Measurements from ENCODE around the gene CCDC154. TPM values are rescaled to one million over a fixed set of nuclear protein-coding genes. Genes with fewer than 3 reads are reported as not detected.

The CCDC154 gene
- total RNA-seq, 1 donor from 2014 or later: 4.1 TPM

DNA sequence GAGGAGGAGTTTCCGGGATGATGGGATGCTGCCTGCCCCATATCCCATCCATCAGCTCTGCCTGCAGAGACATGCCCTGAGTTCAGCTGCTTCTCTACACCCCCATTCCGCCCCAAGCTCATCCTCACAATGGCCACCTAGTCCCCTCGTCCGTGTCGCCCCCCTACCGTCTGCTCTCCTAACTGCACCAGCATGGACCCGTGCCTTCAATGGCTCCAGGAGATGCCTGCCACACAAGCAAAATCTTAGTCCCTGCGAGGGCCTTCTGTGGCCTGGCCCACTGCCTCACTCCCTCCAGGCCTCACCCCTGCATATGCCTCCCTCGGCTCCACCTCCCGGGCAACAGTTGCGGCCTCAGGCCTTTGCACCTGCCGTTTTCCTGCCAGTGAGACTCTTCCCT is 47.0 kb upstream of the CCDC154 start:
- Histone ChIP-seq H3K4me3 (no peak overlapping the region), H3K27ac (no peak overlapping the region), H3K36me3 (peaks cover 9% of the 10 kb centered on the region), H3K4me1 (peaks cover 19% of the 10 kb centered on the region), H3K27me3 (no peaks in the 10 kb centered on the region), H3K9me3 (no peaks in the 10 kb centered on the region)
- TF ChIP-seq, protein P1, sequence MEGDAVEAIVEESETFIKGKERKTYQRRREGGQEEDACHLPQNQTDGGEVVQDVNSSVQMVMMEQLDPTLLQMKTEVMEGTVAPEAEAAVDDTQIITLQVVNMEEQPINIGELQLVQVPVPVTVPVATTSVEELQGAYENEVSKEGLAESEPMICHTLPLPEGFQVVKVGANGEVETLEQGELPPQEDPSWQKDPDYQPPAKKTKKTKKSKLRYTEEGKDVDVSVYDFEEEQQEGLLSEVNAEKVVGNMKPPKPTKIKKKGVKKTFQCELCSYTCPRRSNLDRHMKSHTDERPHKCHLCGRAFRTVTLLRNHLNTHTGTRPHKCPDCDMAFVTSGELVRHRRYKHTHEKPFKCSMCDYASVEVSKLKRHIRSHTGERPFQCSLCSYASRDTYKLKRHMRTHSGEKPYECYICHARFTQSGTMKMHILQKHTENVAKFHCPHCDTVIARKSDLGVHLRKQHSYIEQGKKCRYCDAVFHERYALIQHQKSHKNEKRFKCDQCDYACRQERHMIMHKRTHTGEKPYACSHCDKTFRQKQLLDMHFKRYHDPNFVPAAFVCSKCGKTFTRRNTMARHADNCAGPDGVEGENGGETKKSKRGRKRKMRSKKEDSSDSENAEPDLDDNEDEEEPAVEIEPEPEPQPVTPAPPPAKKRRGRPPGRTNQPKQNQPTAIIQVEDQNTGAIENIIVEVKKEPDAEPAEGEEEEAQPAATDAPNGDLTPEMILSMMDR (IDR thresholded peaks at IDR 0.05): no peak
- no peak for ATAC-seq
- intact Hi-C loops (cut with DNase I): loop anchor here (10.0 kb wide), 1 partner anchor 63 kb away; no protein-coding TSS in a partner anchor
- no peak for DNase-seq

DNA sequence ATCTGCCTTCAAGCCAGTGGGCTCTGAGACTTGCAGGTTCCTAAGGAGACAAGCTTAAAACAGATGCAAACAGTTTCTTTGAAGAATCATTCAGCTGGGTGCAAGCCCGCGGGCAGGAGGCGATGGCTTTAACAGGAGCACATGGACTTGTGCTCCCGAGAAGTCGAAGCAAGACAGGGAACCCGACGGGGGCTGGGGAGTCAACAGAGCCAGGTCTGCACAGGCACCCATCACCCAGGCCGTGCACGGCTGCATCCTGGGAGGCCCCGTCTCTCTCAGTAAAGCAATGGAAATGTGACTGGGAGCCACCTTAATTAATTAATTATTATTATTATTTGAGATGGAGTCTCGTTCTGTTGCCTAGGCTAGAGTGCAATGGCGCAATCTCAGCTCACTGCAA is 44.7 kb upstream of the CCDC154 start:
- Histone ChIP-seq H3K4me3 (no peak overlapping the region), H3K4me1 (peaks cover 13% of the 10 kb centered on the region), H3K36me3 (no peaks in the 10 kb centered on the region), H3K27ac (no peak overlapping the region), H3K27me3 (no peaks in the 10 kb centered on the region), H3K9me3 (no peaks in the 10 kb centered on the region)
- intact Hi-C loops (cut with DNase I): no loop called here
- TF ChIP-seq, protein P1 (IDR thresholded peaks at IDR 0.05): no peak
- no peak for DNase-seq
- no peak for ATAC-seq

DNA sequence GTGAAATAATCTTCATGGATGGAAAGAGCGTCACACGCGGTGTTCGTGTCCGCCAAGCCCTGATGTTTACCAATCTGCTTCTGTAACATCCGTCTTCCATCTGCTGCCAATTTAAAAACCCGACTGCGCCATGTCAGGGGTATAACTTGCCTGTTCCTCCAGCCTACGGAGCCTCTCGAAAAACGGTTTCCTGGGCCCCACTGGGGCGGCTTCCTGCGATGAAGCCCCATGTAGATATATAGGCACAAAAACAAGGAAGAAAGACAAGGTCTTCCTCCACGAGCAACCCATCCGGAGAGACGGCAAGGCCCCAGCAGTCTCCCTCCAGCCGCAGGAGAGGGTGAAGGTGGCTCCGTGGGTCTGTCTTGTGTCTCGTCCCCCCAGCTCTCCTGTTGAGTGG is 44.3 kb upstream of the CCDC154 start, which contains the start of gene PTX4:
TSS of gene PTX4 (minus strand) at position 326 of the 400 bp plus-strand sequence. CDS start at position 291, 35 bp downstream.
- intact Hi-C loops (cut with DNase I): no loop called here
- Histone ChIP-seq H3K4me1 (peaks cover 9% of the 10 kb centered on the region), H3K27ac (no peak within 1 kb of the TSS), H3K27me3 (no peaks in the 10 kb centered on the region), H3K4me3 (no peak within 1 kb of the TSS), H3K9me3 (no peaks in the 10 kb centered on the region), H3K36me3 (no peaks in the 10 kb centered on the region)
- no peak for ATAC-seq
- TF ChIP-seq, protein P1 (IDR thresholded peaks at IDR 0.05): no peak
- no peak for DNase-seq

DNA sequence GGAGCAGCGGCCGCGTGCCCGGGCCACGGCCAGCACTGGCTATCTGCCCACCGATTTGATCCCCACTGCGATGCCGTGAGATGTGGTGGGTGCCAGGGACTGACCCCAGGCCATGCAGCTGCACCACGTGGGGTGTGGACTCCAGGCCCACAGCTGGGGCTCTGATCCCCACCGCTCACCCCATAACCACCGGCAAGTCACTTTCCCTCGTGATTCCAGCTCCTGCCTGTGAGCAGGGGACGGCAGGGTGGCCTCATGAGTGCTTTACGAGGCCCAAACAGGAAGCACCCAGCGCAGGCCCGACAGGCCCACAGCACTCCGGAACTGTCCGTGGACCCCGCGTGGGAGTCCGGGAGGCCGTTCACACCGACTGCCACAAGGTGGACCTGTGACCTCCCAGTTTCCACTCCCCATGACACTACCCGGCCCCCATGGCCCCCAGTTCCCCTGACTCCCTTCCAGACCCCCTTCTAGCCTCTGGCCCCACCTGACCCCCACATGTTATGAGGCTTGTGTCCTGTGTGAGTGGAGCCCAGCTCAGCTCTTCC is 43.8 kb upstream of the CCDC154 start:
- TF ChIP-seq, protein P1 (IDR thresholded peaks at IDR 0.05): no peak
- no peak for DNase-seq
- intact Hi-C loops (cut with DNase I): no loop called here
- Histone ChIP-seq H3K36me3 (no peaks in the 10 kb centered on the region), H3K27me3 (no peaks in the 10 kb centered on the region), H3K4me1 (peaks cover 9% of the 10 kb centered on the region), H3K9me3 (no peaks in the 10 kb centered on the region), H3K4me3 (no peak overlapping the region), H3K27ac (no peak overlapping the region)
- no peak for ATAC-seq

DNA sequence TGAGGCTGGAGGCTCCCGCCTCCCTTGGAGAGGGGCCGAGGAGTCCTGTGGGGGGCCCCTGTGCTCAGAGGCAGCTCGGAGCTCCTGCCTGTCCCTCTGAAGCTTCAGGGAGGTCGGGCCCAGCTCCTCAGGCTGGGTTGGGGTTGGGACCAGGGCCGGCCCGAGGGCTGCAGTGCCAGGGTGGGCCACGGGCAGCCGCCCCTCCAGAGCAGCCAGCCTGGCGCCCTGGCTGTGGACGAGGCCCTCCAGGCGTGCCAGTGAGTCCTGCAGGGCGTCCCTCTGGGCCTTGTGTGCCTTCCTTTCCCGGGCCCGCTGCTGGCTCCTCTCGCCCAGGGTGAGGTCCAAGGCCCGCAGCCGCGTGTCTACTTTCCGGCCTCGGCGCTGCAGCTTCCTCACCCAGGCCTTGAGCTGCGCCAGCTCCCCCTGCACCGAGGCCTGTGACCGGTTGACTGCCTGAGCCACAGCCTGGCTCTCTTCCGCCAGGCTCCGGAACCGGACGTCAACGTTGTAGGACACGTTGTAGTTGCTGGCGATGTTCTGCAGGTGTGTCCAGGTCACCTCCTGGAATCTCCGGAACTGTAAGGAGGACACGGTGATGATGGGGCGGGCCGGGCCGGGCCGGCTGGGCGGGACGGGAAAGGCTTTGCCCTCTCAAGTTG is 43.2 kb upstream of the CCDC154 start:
- Histone ChIP-seq H3K27me3 (no peaks in the 10 kb centered on the region), H3K4me1 (peaks cover 4% of the 10 kb centered on the region), H3K4me3 (no peak overlapping the region), H3K36me3 (no peaks in the 10 kb centered on the region), H3K27ac (no peak overlapping the region), H3K9me3 (no peaks in the 10 kb centered on the region)
- TF ChIP-seq, protein P1 (IDR thresholded peaks at IDR 0.05): no peak
- intact Hi-C loops (cut with DNase I): no loop called here
- ATAC-seq: no peak
- peak; percentile 60 for DNase-seq
